GM18508 (cell line): Measurements from ENCODE around the gene GTF2IRD2.
"Not testable (repeated sequence)": the region's sequence is repeated elsewhere in the genome, so short reads cannot be mapped to it uniquely, and the experiment has no call there.

Experiments used
- ATAC-seq: cut with Tn5 transposase; IDR thresholded peaks from one replicate; pipeline ENCODE4 v1.9.1; 2021; ENCODE audit warnings: moderate number of reproducible peaks; ENCODE audit not compliant: insufficient read depth, unreplicated experiment

GTF2IRD2 gene

DNA sequence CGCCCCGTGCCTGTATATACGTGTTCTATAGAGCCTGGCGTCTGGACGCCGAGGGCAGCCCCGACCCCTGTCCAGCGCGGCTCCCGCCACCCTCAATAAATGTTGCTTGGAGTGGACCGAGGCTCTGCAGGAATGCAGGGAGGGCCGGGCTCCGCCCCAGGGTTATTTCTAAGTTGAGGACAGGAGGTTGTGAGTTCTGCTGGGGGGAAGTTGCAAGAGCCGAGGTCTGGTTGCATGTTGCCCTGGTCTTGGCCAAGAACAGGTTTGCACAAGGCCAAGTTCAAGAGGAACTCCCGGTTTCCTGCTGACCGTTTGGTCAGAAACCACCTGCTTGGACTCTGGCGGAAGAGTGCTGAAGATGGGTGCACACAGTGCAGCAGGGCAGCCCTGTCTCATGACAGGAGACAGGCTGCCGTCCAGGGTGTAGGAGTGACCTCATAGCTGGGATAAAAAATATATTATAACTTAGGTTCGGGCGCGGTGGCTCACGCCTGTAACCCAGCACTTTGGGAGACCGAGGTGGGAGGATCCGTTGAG lies 62.1 kb downstream of the GTF2IRD2 start:
- not testable (repeated sequence) for ATAC-seq

DNA sequence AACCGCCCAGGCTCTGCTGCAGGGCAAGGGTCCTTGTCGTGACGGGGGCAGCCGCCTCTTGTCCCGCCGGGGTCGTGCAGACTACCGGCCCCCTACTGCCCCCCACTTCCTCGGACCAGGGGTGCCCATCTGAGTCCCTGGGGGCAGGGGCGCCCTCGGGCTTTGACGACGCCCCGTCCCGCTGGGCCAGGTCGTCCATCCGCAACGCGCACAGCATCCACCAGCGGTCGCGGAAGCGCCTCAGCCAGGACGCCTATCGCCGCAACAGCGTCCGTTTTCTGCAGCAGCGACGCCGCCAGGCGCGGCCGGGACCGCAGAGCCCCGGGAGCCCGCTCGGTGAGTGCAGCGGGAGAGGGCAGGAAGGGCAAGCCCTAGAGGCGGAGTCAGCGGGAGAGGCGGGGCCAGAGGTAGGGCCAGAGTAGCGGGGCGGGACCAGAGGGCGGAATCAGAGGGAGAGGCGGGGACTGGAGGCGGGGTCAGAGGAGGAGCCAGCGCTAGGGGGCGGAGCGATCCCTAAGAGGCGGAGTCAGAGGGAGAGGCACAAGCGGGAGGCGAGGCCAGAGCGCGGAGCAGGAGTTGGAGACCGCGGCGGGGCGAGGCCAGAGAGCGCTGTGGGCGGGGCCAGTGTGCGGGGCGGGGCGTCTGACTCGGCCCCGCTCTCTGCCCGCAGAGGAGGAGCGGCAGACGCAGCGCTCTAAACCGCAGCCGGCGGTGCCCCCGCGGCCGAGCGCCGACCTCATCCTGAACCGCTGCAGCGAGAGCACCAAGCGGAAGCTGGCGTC lies 62.8 kb downstream of the GTF2IRD2 start:
- peak; percentile 68 for ATAC-seq

- ATAC-seq: not testable (repeated sequence)
Observed at GRCh38 chr7:74783595-74783994, 67.8 kb downstream of the GTF2IRD2 start.

GRCh38 chr7:74781746-74782145 lies 69.7 kb downstream of the GTF2IRD2 start:
- not testable (repeated sequence) for ATAC-seq

GRCh38 chr7:74779053-74779452 lies 72.4 kb downstream of the GTF2IRD2 start:
- ATAC-seq: not testable (repeated sequence)

DNA sequence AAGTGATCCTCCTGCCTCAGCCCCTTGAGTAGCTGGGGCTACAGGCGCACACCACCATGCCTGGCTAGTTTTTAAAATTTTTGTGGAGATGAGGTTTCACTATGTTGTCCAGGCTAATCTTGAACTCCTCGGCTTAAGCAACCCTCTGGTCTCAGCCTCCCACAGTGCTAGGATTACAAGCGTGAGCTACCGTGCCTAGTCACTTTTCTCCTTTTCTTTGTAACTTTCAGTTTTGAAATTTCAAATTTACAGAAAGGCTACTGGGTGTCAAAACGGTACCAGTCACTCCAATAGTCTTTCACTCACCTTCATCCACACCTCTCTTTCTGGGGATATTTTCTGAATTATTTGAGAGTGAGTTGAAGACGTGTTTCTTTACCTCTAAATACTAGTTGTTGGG lies 76.3 kb downstream of the GTF2IRD2 start:
- ATAC-seq: not testable (repeated sequence)

DNA sequence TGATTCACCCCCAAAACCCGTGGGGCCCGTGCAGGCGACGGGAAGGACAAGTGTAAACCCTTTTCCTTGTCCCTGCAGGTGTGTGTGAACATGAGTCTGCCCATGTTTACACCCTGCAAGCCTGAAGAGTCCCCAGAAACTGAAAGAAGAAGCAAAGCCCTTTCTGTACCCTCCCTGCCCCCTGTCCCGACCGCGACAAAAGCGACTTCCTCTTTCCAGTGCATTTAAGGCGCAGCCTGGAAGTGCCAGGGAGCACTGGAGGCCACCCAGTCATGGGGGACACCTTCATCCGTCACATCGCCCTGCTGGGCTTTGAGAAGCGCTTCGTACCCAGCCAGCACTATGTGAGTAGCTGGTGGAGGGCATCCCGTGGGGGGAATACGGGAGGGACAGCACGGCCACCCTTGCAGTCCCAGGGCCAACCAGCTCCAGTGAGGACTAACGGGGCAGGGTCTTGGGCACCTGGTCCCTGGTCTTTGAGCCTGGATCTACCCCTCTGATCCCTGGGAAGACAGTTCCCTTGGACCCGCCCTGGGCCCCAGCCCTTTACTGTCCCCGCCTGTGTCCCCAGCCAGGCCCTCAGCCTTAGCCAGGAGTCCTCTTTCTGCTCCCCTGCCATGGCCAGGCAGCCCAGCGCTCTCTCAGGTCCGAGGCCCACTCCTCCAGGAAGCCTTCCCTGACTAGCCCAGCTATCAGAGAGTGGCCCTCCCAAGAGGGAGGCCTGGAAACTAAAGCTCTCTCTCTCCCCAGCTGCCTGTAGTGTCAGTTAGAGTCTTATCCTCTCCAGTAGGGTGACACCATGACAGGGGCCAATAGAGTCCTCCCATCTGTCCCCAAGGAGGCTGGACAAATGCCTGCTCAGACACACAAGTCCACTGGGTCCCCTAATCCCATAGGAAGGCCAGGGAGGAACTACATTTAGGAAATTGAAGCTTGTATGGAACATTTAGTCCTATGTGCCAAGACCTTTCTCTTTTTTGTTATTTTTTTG lies 77.3 kb downstream of the GTF2IRD2 start, which contains the start of gene NCF1:
Gene NCF1 (plus strand): TSS at position 252 of the 991 bp plus-strand sequence. CDS start 21 bp downstream, at position 273.
- peak; percentile 72 for ATAC-seq

DNA sequence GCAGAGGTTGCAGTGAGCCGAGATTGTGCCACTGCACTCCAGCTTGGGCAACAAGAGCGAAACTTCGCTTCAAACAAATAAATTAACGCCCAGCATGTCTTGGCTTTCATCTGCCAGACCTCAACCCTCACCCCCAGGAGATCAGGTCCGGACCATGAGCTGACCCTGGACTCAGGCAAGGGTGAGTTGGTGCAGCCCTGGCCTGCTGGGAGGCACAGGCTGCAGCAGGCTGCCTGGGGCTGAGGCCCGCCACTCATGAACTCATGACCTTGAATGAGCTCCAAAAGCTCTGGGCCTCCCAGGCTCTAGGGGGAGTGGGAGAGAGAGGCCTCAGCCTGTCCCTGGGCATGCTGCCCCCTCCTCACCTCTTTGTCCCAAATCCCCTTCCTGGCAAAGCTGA lies 79.3 kb downstream of the GTF2IRD2 start:
- not testable (repeated sequence) for ATAC-seq

GRCh38 chr7:74770062-74770461 lies 81.3 kb downstream of the GTF2IRD2 start:
- not testable (repeated sequence) for ATAC-seq

- not testable (repeated sequence) for ATAC-seq
Observed at GRCh38 chr7:74766991-74767390, 84.4 kb downstream of the GTF2IRD2 start.

DNA sequence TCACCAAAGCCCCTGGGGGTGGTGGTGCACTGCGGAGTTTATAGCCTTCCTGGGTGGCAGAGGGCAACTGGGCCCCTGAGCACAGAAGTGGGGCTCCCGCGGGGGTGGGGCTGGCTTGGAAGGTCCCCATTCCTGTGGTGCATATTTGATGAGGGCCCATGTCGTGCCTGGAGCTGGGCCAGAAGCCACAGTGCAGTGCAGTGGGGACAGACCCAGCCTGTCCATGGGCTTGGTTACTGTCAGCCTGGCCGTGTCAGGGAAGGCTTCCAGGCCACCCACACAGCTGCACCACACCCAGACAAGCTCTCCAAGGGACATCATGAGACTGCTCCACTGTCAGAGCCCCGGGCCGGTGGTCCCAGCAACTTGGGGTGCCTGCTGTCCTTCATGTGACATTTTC lies 84.9 kb downstream of the GTF2IRD2 start:
- ATAC-seq: not testable (repeated sequence)

DNA sequence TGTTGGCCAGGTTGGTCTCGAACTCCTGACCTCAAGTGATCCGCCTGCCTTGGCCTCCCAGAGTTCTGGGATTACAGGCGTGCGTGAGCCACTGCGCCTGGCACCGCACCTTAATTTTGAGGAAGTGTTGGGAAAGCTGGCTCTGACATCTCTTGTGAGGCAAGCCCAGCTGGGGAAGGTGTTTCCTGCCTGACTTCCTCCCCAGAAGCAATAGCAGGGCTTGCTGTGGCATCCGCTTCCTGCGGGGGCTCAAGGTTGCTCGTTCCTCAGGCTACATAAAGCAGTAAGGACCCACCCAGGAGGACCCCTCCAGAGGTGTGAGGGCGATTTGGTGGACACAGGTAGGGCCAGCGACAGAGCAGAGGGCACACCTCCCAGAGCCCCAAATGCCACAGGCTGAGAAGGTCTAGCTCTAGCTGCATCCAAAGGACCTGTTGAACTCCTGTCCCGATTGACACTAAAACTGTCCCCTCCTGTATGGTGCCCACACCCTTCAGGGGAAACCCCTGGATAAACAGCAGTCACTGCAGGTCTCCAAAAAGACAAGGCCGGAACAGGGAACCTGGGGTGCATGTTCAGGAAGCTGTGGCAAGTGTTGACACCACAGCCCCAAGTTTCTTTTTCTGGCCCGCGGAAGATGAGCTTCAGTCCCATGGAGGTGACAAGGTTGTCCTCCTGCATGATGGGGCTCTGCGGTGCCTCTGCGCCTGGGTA lies 86.0 kb downstream of the GTF2IRD2 start:
- not testable (repeated sequence) for ATAC-seq

DNA sequence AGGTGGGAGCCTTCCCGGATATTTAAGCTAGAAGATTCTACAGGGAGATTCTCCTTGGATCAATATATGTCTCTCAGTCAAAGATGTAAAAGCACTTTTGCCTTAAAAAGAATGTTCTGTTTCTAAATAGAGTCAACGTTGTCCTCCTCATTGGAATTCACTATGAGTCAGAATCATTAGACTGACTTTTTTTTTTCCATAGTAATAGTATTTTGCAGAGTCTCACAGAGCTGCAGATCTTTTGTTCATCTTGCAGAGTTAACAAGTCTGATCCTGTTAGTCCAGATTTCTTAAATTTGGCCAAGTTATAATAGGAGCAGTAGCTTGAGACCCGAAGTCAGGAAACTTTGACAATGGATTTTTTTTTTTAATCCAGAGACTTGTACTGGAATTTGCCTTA lies 92.4 kb downstream of the GTF2IRD2 start:
- ATAC-seq: not testable (repeated sequence)

DNA sequence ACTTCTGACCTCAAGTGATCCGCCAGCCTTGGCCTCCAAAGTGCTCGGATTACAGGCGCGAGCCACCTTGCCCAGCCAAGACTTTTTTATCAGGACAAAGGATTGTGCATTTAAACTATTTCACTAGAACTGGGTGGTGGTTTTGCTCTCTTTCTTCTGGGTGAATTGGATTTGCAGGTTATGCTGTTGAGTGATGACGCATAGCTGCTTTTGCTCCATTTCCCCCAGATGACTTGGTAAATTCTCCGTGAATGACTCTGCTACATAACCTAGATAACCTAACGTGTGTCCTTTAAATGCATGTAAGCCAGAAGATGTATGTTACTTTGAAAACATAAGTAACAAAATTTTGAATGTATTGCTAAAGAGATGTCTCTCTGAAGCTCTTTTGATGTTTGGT lies 93.1 kb downstream of the GTF2IRD2 start:
- ATAC-seq: not testable (repeated sequence)

GRCh38 chr7:74756673-74757072 lies 94.7 kb downstream of the GTF2IRD2 start:
- ATAC-seq: not testable (repeated sequence)

GRCh38 chr7:74753921-74754482 lies 97.4 kb downstream of the GTF2IRD2 start:
- ATAC-seq: not testable (repeated sequence)
